NT2/D1 (cell line): ENCODE measurements around the gene GXYLT1.

Experiments
- YY1 ChIP-seq: IDR thresholded peaks from 2 replicates; pipeline ENCODE4 v1.6.1; 2011; ENCODE audit not compliant: insufficient read length, insufficient read depth
- ZNF274 ChIP-seq: IDR thresholded peaks from 2 replicates; pipeline ENCODE4 v1.6.1; 2011; ENCODE audit warnings: mild to moderate bottlenecking, low read depth, low read length

- TF ChIP-seq YY1 (no peak), ZNF274 (no peak)
Observed at GRCh38 chr12:42053456-42053855, 91.2 kb downstream of the GXYLT1 start.
